ENCODE measurements around the gene ALG9. TPM values are rescaled to one million over a fixed set of nuclear protein-coding genes. Genes with fewer than 3 reads are reported as not detected.

Gene ALG9
- total RNA-seq, 3 donors from 2014 or later = 31.8 to 46.2 (median 43.9) TPM

DNA sequence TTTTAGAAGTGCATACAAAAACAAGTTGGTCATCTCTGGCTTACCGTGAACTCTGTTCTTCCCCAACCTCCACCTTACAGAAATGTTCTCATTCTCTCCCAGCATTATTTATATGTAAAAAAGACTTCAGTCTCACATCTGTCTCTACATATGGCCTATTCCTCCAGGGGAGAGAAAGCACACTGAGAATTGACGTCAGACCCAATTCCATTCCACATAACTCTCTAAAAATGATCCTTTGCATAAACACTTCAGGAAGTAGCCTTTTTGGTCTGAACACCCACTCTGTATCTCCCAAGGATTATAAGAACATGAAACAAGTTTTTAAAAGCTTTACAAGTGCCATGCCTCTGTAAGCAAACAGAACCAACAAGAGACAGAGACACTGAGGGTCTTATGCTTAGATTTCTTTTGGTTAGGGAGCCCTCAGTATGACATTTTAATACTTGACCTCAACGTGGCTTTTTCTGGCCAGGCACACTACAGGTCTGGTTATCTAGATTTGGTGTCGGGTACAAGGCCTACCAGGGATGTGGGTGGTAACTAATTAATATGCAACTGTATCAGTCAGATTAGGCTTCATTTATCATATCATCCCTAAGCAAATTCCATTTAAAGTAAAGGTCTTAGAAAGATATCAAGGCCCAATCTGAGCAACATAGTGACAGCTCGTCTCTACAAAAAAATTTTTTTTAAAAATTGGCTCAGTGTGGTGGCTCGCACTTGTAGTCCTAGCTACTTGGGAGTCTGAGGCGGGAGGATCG, 56.6 kb downstream of the ALG9 start:
- no peak overlapping the region for H3K4me3 ChIP-seq
- intact Hi-C loops (cut with DNase I; ENCODE audit: low total_unique reads) = no loop called here
- H3K36me3 ChIP-seq = no peaks in the 10 kb centered on the region
- no peaks in the 10 kb centered on the region for H3K27me3 ChIP-seq
- H3K9me3 ChIP-seq = no peaks in the 10 kb centered on the region
- DNase-seq (ENCODE audit: low spot score in 2 of 2) = no peak
- H3K4me1 ChIP-seq = peaks cover 0 to 2% of the 10 kb centered on the region in 2 donors
- no peak for TF ChIP-seq POLR2A (IDR thresholded peaks at IDR 0.05)
- H3K27ac ChIP-seq = no peak overlapping the region

DNA sequence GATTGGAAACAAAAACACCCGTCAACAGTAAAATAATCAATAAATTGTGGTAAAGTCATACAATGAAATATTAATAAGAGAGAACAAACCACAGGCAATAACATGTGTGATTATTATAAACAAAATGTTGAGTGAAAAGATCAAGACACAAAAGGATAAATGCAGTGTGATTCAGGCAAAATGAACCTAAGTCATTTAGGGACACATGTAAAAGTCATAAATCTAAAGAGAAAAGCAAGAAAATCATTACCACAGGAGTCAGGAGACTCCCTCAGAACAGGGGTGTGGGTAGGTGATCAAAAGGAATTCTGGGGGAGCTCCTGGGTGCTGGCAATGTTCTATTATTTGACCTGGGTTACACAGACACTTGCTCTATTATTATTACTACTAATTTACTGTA, 57.3 kb downstream of the ALG9 start:
- H3K27me3 ChIP-seq = no peaks in the 10 kb centered on the region
- intact Hi-C loops (cut with DNase I; ENCODE audit: low total_unique reads) = no loop called here
- H3K4me3 ChIP-seq = no peak overlapping the region
- TF ChIP-seq, protein P1, sequence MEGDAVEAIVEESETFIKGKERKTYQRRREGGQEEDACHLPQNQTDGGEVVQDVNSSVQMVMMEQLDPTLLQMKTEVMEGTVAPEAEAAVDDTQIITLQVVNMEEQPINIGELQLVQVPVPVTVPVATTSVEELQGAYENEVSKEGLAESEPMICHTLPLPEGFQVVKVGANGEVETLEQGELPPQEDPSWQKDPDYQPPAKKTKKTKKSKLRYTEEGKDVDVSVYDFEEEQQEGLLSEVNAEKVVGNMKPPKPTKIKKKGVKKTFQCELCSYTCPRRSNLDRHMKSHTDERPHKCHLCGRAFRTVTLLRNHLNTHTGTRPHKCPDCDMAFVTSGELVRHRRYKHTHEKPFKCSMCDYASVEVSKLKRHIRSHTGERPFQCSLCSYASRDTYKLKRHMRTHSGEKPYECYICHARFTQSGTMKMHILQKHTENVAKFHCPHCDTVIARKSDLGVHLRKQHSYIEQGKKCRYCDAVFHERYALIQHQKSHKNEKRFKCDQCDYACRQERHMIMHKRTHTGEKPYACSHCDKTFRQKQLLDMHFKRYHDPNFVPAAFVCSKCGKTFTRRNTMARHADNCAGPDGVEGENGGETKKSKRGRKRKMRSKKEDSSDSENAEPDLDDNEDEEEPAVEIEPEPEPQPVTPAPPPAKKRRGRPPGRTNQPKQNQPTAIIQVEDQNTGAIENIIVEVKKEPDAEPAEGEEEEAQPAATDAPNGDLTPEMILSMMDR (IDR thresholded peaks at IDR 0.05) = no peak
- no peak for TF ChIP-seq POLR2A (IDR thresholded peaks at IDR 0.05)
- no peak for TF ChIP-seq POLR2AphosphoS5 (IDR thresholded peaks at IDR 0.05)
- no peak for DNase-seq (ENCODE audit: low spot score in 2 of 2)
- no peaks in the 10 kb centered on the region for H3K36me3 ChIP-seq
- H3K27ac ChIP-seq = no peak overlapping the region
- no peaks in the 10 kb centered on the region for H3K4me1 ChIP-seq
- no peaks in the 10 kb centered on the region for H3K9me3 ChIP-seq

DNA sequence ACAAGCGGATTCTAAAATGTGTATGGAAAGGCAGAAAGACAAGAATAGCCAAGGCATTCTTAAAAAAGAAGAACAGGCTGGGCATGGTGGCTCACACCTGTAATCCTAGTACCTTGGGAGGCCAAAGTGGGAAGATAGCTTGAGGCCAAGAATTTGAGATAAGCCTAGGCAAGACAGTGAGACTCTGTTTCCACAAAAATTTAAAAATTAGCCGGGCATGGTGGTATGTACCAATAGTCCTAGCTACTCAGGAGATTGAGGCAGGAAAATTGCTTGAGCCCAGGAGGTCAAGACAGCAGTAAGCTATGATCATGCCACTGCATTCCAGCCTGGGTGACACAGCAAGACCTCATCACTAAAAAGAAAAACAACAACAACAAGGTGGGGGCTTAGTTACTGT, 59.2 kb downstream of the ALG9 start:
- H3K36me3 ChIP-seq = no peaks in the 10 kb centered on the region

DNA sequence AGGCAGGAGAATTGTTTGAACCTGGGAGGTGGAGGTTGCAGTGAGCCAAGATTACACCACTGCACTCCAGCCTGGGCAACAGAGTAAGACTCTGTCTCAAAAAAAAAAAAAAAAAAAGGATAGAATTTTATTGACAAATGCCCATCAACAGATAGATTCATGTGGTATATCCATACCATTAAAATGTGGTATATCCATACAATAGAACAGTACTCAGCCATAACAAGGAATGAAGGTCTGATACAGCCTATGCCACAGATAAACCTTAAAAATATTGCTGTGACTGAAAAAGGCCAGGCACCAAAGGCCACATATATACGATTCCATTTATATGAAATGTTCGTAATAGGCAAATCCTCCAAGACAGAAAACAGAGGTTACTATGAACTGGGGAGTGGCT, 59.9 kb downstream of the ALG9 start:
- Histone ChIP-seq H3K4me1 (no peaks in the 10 kb centered on the region), H3K36me3 (no peaks in the 10 kb centered on the region), H3K27me3 (no peaks in the 10 kb centered on the region), H3K27ac (no peak overlapping the region), H3K4me3 (no peak overlapping the region), H3K9me3 (no peaks in the 10 kb centered on the region)
- TF ChIP-seq, protein P1 (IDR thresholded peaks at IDR 0.05) = no peak
- TF ChIP-seq POLR2AphosphoS5 (IDR thresholded peaks at IDR 0.05) (no peak), POLR2A (IDR thresholded peaks at IDR 0.05) (no peak)
- intact Hi-C loops (cut with DNase I; ENCODE audit: low total_unique reads) = no loop called here
- no peak for DNase-seq (ENCODE audit: low spot score in 2 of 2)

More for the DNA sequence above, 59.2 kb downstream of the ALG9 start:
- Histone ChIP-seq H3K9me3 (no peaks in the 10 kb centered on the region), H3K4me3 (no peak overlapping the region), H3K4me1 (no peaks in the 10 kb centered on the region), H3K27ac (no peak overlapping the region), H3K27me3 (no peaks in the 10 kb centered on the region)
- DNase-seq (ENCODE audit: low spot score in 2 of 2) = no peak
- TF ChIP-seq POLR2A (IDR thresholded peaks at IDR 0.05) (no peak), POLR2AphosphoS5 (IDR thresholded peaks at IDR 0.05) (no peak)
- TF ChIP-seq, protein P1 (IDR thresholded peaks at IDR 0.05) = no peak
- intact Hi-C loops (cut with DNase I; ENCODE audit: low total_unique reads) = no loop called here

DNA sequence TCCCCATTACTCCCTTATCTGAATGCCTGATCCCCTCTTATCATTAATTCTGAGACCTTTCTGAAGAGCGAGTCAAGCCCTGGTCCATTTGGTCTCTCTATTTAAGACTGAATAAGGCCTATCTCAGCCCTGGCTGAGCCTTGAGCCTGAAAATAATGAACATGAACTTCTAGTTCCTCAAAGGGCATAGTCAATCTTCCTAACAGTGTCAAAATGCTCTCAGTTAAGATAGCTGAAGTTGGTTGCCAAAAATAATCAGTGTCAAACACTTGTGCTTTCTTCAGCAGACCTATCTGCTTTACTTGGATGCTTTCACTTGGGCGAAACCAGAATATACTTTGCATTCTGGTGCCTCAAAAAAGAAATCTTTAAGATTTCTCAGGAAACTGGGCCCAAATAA, 62.5 kb downstream of the ALG9 start:
- H3K4me3 ChIP-seq = no peak overlapping the region
- DNase-seq (ENCODE audit: low spot score in 2 of 2) = no peak

More for the DNA sequence above, 62.5 kb downstream of the ALG9 start:
- no peaks in the 10 kb centered on the region for H3K36me3 ChIP-seq
- H3K4me1 ChIP-seq = no peaks in the 10 kb centered on the region
- TF ChIP-seq POLR2A (IDR thresholded peaks at IDR 0.05) = no peak
- TF ChIP-seq POLR2AphosphoS5 (IDR thresholded peaks at IDR 0.05) = no peak
- TF ChIP-seq, protein P1 (IDR thresholded peaks at IDR 0.05) = no peak
- intact Hi-C loops (cut with DNase I; ENCODE audit: low total_unique reads) = no loop called here
- no peaks in the 10 kb centered on the region for H3K9me3 ChIP-seq
- H3K27me3 ChIP-seq = no peaks in the 10 kb centered on the region
- no peak overlapping the region for H3K27ac ChIP-seq

Measured in breast epithelium (tissue), 4 donors.